Tibial nerve (tissue), 3 donors: Measurements from ENCODE around the gene ZNF207.

Experiments used
- CTCF ChIP-seq, 5 experiments: fragments of 200-600 bp in 3 of 5; fragments of 450-650 bp in 2 of 5; sonication (generic) in 3 of 5; IDR thresholded peaks; one replicate each; pipeline ENCODE4 v1.5.1; 2016 to 2019; ENCODE audit warnings: antibody characterized with exemption in 5 of 5, mild to moderate bottlenecking in 3 of 5, moderate library complexity in 2 of 5
- POLR2A ChIP-seq, 2 donors: fragments of 450-650 bp; IDR thresholded peaks; one replicate each; pipeline ENCODE4 v1.6.1; 2017; ENCODE audit warnings: antibody characterized with exemption in 2 of 2, mild to moderate bottlenecking in 2 of 2, moderate library complexity in 2 of 2

- TF ChIP-seq CTCF (IDR thresholded peaks at IDR 0.05) (no peak), POLR2A (IDR thresholded peaks at IDR 0.05) (no peak)
Measured at GRCh38 chr17:32382526-32383223, 32.7 kb downstream of the ZNF207 start.
